Heart right ventricle (tissue), 16 donors: ENCODE measurements around the gene SNAPIN. TPM values are rescaled to one million over a fixed set of nuclear protein-coding genes. Genes with fewer than 3 reads are reported as not detected.

Source experiments
- ATAC-seq, 8 donors: fragments of 200-7000 bp; cut with Tn5 transposase; one replicate each; pipeline ENCODE4 v1.9.1; 2020; ENCODE audit warnings: mild to moderate bottlenecking in 8 of 8, moderate library complexity in 8 of 8, moderate number of reproducible peaks in 1 of 8
- DNase-seq, 2 donors: peaks; one replicate each; pipeline ENCODE4 v3.0.0-alpha.2; 2020
- H3K27ac ChIP-seq, 10 donors: fragments of 200-600 bp; sonication (generic) in 2 of 10; one replicate each; pipeline versions ENCODE4 v1.5.0 to v1.8.0; 2020 to 2022; ENCODE audit warnings: mild to moderate bottlenecking in 3 of 10
- H3K27me3 ChIP-seq, 7 donors: fragments of 200-600 bp; one replicate each; pipeline ENCODE4 v1.8.0; 2021 to 2022; ENCODE audit warnings: mild to moderate bottlenecking in 2 of 7
- H3K36me3 ChIP-seq, 9 donors: fragments of 200-600 bp; sonication (generic) in 1 of 9; one replicate each; pipeline versions ENCODE4 v1.5.0 to v1.8.0; 2020 to 2022; ENCODE audit warnings: mild to moderate bottlenecking in 2 of 9
- H3K4me1 ChIP-seq, 9 donors: fragments of 200-600 bp; sonication (generic) in 1 of 9; one replicate each; pipeline versions ENCODE4 v1.5.0 to v1.8.0; 2020 to 2022; ENCODE audit warnings: mild to moderate bottlenecking in 4 of 9
- H3K4me3 ChIP-seq, 10 donors: fragments of 200-600 bp; sonication (generic) in 2 of 10; one replicate each; pipeline versions ENCODE4 v1.5.0 to v1.8.0; 2020 to 2022; ENCODE audit warnings: mild to moderate bottlenecking in 7 of 10, moderate library complexity in 2 of 10
- H3K9me3 ChIP-seq, 11 donors: fragments of 200-600 bp in 10 of 11; sonication (generic) in 2 of 11; one replicate each; pipeline versions ENCODE4 v1.5.0 to v1.8.0; 2013 to 2022; ENCODE audit warnings: mild to moderate bottlenecking in 2 of 11, control low read depth in 1 of 11, moderate library complexity in 1 of 11
- WGBS, 2 donors: extraction: QIAGEN DNeasy Blood & Tissue Kit; methylation state at CpG; one replicate each; pipeline ENCODE4 v1.1.7; 2013; ENCODE audit warnings: inconsistent platforms in 1 of 2; 5-methylcytosine and 5-hydroxymethylcytosine counted together
- intact Hi-C, 10 donors: fragments of 100-400 bp; cut with DNase I; formaldehyde crosslinking; loops; one replicate each; pipeline versions ENCODE4 v1.11.1 to v1.14.2; 2022
- polyA plus RNA-seq, 2 donors: library from polyadenylated mRNA; stranded (reverse); fragments of 200-250 nt; gene quantifications; one replicate each; pipeline ENCODE4 v1.2.3, GENCODE V29; 2013
- total RNA-seq, 10 donors: library from RNA; stranded (reverse); fragmentation: NEBNext Ultra II Directional in 3 of 10; extraction: Animal tissue kit (Norgen Biotek cat#: 25700) in 3 of 10; gene quantifications; one replicate each; pipeline versions ENCODE4 v1.2.1 to v1.2.4, GENCODE V29; 2021 to 2023
- TF ChIP-seq, protein P1 (sequence below), 9 donors: fragments of 200-600 bp; sonication (generic) in 2 of 9; IDR thresholded peaks; one replicate each; pipeline versions ENCODE4 v1.5.0 to v1.8.0; 2021 to 2022; ENCODE audit warnings: antibody characterized with exemption in 9 of 9, mild to moderate bottlenecking in 5 of 9, moderate library complexity in 1 of 9
- donor health status: Arrhythmogenic right ventricular cardiomyopathy.
- donor health status: ischemic (EF 13 %, LVEDD 7.1; RV severe dilation, severe dysfunction).
- donor health status: healthy with polysubstance abuse.
- donor health status: DM: no; HTN: yes; CAD: no.
- donor health status: DM: no; HTN: no; CAD: no.
- donor health status: ischemic (EF 25% LVEDD 6.9; RV normal size, moderate dysfunction).
- donor health status: ischemic (EF 25% LVEDD 5.7; RV mildly dilated, moderate dysfunction).
- donor health status: healthy.
- donor health status: DM: yes; HTN: yes; CAD: no.
- donor health status: Ischemic cardiomyopathy.
- donor health status: ischemic (EF 35%, LVEDD 5.7; RV mildly dilated, moderate dysfunction).
- donor health status: nonischemic (EF 11% LVEDD 7.7; RV severe dilation, severe dysfunction).
- donor health status: DM: yes; HTN: yes; CAD: no.
- donor health status: PGD.
- donor health status: ischemic (EF 29% LVEDD 5.4; RV normal size, mild dysfunction).
- donor health status: nonischemic (EF 23%, LVEDD 6.1; RV moderate dilation, normal function).

SNAPIN gene
- total and polyA plus RNA-seq, 12 donors = 38.6 to 83.3 (median 71.2) TPM

GRCh38 chr1:153647346-153647714 is 11.2 kb upstream of the SNAPIN start:
- TF ChIP-seq, protein P1, sequence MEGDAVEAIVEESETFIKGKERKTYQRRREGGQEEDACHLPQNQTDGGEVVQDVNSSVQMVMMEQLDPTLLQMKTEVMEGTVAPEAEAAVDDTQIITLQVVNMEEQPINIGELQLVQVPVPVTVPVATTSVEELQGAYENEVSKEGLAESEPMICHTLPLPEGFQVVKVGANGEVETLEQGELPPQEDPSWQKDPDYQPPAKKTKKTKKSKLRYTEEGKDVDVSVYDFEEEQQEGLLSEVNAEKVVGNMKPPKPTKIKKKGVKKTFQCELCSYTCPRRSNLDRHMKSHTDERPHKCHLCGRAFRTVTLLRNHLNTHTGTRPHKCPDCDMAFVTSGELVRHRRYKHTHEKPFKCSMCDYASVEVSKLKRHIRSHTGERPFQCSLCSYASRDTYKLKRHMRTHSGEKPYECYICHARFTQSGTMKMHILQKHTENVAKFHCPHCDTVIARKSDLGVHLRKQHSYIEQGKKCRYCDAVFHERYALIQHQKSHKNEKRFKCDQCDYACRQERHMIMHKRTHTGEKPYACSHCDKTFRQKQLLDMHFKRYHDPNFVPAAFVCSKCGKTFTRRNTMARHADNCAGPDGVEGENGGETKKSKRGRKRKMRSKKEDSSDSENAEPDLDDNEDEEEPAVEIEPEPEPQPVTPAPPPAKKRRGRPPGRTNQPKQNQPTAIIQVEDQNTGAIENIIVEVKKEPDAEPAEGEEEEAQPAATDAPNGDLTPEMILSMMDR (IDR thresholded peaks at IDR 0.05) = no peak
- Histone ChIP-seq H3K4me3 (no peak overlapping the region), H3K4me1 (peaks cover 2 to 57% (median 31%) of the 10 kb centered on the region in 9 donors), H3K36me3 (peaks cover 0 to 52% (median 30%) of the 10 kb centered on the region in 9 donors), H3K27me3 (no peaks in the 10 kb centered on the region), H3K9me3 (no peaks in the 10 kb centered on the region), H3K27ac (peak overlapping the region in 3 of 10 donors; percentile 19 to 30 (median 24))
- WGBS, 2 donors = 43 to 56% methylated on average over 2 of the region's 2 CpGs
- ATAC-seq (peak in 5 of 8 donors; percentile 10 to 23 (median 12)), DNase-seq (no peak)
- intact Hi-C loops = no loop called here

GRCh38 chr1:153648000-153648643 is 10.4 kb upstream of the SNAPIN start:
- peaks cover 0 to 44% (median 23%) of the 10 kb centered on the region in 9 donors for H3K36me3 ChIP-seq
- intact Hi-C loops = no loop called here
- DNase-seq = no peak
- TF ChIP-seq, protein P1 (IDR thresholded peaks at IDR 0.05) = no peak
- ATAC-seq = peak in 4 of 8 donors; percentile 7 to 53 (median 12)
- 87 to 88% methylated on average over 10 of the region's 10 CpGs for WGBS, 2 donors
- H3K4me1 ChIP-seq = peaks cover 2 to 56% (median 30%) of the 10 kb centered on the region in 9 donors
- no peaks in the 10 kb centered on the region for H3K27me3 ChIP-seq
- H3K4me3 ChIP-seq = no peak overlapping the region
- H3K27ac ChIP-seq = peak overlapping the region in 1 of 10 donors; percentile 24
- H3K9me3 ChIP-seq = no peaks in the 10 kb centered on the region

- H3K4me3 ChIP-seq = no peak overlapping the region
- peaks cover 0 to 32% (median 16%) of the 10 kb centered on the region in 9 donors for H3K36me3 ChIP-seq
- ATAC-seq (peak in 3 of 8 donors; percentile 6 to 21 (median 7)), DNase-seq (no peak)
- TF ChIP-seq, protein P1 (IDR thresholded peaks at IDR 0.05) = no peak
- H3K27ac ChIP-seq = peak overlapping the region in 4 of 10 donors; percentile 7 to 23 (median 21)
- intact Hi-C loops = no loop called here
- H3K27me3 ChIP-seq = no peaks in the 10 kb centered on the region
- WGBS, 2 donors = 56% methylated on average over 3 of the region's 3 CpGs
- peaks cover 2 to 46% (median 23%) of the 10 kb centered on the region in 9 donors for H3K4me1 ChIP-seq
- no peaks in the 10 kb centered on the region for H3K9me3 ChIP-seq
Observed at GRCh38 chr1:153649137-153649862, 9.2 kb upstream of the SNAPIN start.

GRCh38 chr1:153649863-153650235 is 8.7 kb upstream of the SNAPIN start:
- WGBS, 2 donors = 80 to 83% methylated on average over 2 of the region's 2 CpGs
- Histone ChIP-seq H3K9me3 (no peaks in the 10 kb centered on the region), H3K27me3 (no peaks in the 10 kb centered on the region), H3K4me3 (no peak overlapping the region), H3K27ac (peak overlapping the region in 2 of 10 donors; percentile 20 to 23), H3K4me1 (peaks cover 2 to 42% (median 19%) of the 10 kb centered on the region in 9 donors), H3K36me3 (peaks cover 0 to 26% (median 14%) of the 10 kb centered on the region in 9 donors)
- DNase-seq (peak; percentile 59 to 66), ATAC-seq (peak in 7 of 8 donors; percentile 54 to 83 (median 80))
- TF ChIP-seq, protein P1 (IDR thresholded peaks at IDR 0.05) = no peak
- intact Hi-C loops = loop anchor here in 1 of 10 donors (10.0 kb wide), 1 partner anchor 75 kb away; no protein-coding TSS in a partner anchor
